Activated CD4-positive, alpha-beta T cell treated with anti-CD3 and anti-CD28 coated beads, Interleukin-2, amount 50 U/mL, for 1 hour (primary cell): ENCODE measurements around the gene PCBP3.
A peak's percentile ranks its signal among the peaks of the same experiment; 100 is the strongest.
"Not testable (repeated sequence)": the region's sequence is repeated elsewhere in the genome, so short reads cannot be mapped to it uniquely, and the experiment has no call there.

ENCODE experiments used
- DNase-seq: peaks from one replicate; pipeline ENCODE4 v3.0.0-alpha.2; 2020

PCBP3 gene

DNA sequence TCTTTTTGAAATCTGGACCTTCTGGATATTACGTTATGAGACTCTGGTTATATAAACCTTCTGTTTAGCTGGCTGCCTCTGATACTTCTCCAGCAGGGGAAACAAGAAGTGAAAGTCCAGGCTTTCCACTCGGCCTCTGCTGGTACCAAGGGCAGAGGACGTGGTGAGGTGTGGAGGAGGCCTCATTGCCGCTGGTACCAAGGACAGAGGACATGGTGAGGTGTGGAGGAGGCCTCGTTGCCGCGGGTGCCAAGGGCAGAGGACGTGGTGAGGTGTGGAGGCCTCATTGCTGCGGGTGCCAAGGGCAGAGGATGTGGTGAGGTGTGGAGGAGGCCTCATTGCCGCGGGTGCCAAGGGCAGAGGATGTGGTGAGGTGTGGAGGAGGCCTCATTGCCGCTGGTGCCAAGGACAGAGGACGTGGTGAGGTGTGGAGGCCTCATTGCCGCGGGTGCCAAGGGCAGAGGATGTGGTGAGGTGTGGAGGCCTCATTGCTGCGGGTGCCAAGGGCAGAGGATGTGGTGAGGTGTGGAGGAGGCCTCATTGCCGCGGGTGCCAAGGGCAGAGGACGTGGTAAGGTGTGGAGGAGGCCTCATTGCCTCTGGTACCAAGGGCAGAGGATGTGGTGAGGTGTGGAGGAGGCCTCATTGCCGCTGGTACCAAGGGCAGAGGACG lies 242.5 kb downstream of the PCBP3 start:
- DNase-seq, result peak; percentile 13

DNA sequence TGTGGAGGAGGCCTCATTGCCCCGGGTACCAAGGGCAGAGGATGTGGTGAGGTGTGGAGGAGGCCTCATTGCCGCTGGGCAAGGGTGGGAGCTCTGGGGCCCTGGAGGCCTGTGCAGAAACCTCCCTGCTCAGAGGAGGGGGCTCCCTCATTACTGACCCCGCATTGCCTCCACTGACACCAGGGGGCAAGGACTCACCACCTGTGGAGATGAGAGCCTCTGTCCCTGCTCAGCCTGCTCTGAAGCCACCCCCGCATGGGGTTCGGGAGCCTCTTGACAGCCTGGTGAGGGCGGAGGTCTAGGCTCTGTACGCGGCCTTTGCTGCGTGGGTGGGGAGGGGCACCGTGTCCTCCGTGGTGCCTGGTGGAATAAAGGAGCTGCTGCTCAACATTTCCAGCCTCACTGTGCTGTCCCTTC lies 243.1 kb downstream of the PCBP3 start:
- DNase-seq, result no peak

DNA sequence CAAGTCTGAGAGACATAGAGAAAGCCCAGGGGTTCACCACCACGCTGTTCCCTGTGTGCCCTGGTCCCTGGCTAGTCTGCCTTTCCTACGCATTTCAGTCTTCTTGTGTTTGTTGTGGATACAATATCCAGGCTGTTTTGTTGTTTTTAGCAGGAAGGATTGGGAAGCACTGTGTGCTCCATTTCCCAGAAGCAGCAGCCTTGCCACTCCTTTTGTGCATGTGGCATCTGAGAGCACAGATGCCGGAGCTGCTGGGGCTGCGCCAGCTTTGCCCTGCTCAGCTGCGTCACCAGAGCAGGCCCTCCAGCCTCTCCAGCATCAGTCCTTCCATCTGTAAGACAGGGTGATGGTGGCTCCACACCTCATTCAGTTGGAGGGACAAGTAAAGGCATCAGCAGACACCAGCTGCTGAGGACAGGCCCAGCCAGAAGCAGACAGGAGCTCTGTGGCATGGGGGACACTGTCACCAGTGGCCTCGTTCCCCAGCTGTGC lies 243.6 kb downstream of the PCBP3 start:
- DNase-seq, result no peak

DNA sequence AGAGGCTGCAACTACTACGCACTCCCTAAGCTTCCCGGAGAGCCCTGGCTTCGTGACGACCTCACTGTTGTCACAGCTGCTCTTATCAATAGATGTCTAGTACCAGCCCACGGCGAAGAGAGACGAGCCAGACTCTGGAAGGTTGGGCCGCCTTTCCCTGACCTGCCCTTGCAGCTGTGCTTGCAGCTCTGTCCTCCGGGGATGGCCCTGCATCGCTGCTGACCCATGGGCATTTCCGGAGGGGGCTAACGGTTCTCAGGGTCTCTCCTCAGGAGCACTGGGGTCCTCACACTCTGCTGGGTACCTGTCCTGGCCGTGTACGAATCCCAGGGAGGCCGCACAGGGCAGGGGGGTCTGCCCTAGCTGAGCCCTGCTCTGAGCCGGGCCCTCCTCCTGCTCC lies 244.3 kb downstream of the PCBP3 start:
- no peak for DNase-seq

DNA sequence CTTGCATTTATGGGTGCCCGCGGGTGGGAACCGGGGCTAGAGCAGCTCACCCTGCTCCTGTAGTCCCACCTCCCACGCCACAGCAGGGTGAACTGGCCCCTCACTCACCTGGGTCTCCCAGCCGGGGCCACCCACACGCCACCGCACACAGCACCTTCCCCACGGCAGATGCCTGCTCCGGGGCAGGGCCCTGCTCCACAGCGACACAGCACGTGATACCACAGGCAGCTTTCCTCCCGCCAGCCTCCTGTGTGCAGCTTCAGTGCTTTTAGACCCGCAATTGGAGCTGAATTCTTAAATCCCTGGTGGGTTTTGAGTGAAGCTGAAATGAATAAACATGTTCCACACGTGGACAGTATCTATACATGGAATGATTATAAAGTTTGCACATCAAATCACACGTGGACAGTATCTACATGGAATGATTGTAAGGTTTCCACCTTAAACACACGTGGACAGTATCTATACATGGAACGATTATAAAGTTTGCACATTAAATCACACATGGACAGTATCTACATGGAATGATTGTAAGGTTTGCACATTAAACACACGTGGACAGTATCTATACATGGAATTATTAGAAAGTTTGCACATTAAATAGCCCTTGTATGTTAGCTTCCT lies 245.0 kb downstream of the PCBP3 start:
- peak; percentile 7 for DNase-seq

DNA sequence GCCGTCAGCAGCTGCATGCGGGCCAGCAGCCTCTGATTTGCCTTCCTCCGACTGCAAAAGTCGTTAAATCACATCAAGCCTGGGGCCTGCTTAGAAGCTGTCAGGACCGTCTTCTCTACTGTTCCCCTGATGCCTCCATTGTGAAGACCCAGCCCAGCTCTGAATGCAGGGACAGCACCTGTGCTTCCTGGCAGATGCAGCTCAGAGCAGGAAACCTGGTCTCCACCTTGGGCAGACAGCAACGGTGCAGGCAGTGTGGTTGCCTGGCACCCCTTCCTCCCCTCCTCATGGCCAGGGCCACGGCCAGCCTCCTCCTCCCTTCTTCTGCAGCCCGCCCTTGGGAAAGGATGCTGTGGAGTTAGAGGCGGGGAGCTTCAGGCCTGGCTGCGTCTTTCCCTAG lies 245.7 kb downstream of the PCBP3 start:
- DNase-seq, result no peak

DNA sequence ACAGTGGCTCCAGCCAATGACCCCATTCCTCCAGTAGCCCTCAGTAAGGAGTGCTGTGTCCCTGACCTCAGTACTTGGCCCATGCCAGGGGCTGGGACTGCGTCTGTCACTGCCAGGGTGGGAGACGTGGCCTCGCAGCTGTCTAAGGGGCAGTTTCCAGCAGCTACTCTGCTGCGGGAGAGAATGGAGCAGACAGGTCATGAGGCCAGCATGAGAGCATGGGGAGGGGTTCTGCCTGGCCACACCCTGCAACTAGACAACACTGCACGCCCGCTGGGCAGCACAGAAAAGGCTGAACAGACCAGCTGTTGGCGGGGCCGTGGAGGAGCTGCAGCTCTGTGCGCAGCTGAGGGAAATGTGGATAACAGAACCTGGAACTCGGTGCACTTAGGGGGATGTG lies 246.4 kb downstream of the PCBP3 start:
- DNase-seq, result no peak

DNA sequence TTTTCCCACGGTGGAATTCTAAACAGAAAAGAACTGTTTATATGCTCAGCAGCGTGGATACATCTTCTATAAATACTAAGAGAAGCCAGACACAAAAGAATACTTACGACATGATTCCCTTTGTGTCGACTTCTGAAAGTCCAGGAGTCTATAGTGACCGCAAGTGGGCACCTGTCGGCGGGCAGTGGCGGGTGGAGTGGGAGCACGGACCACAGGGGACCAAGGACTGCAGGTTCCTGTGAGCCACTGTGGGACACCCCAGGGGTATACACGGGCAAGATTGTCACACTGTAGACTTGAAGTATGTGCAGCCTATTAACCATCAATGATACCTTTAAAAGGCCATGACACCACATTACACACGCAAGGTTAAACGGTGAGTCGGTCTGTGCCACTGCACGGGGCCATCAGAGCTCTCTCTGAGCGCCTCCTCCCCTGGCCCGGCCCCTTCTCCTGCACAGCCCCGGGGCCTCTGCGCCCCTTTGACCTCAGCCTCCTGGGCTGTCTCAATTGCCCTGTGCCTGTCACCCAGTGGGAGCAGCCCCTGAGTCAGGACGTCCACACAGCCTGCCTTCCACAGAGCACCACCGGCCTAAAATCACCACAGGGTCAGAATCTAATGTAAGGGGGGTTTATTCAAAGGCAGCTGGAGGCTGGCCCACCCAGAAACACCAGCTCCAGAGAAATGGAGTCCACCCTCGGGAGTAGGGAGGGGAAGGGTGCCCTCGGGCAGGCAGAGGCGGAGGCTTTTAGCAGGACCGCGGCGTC lies 248.0 kb downstream of the PCBP3 start:
- no peak for DNase-seq

DNA sequence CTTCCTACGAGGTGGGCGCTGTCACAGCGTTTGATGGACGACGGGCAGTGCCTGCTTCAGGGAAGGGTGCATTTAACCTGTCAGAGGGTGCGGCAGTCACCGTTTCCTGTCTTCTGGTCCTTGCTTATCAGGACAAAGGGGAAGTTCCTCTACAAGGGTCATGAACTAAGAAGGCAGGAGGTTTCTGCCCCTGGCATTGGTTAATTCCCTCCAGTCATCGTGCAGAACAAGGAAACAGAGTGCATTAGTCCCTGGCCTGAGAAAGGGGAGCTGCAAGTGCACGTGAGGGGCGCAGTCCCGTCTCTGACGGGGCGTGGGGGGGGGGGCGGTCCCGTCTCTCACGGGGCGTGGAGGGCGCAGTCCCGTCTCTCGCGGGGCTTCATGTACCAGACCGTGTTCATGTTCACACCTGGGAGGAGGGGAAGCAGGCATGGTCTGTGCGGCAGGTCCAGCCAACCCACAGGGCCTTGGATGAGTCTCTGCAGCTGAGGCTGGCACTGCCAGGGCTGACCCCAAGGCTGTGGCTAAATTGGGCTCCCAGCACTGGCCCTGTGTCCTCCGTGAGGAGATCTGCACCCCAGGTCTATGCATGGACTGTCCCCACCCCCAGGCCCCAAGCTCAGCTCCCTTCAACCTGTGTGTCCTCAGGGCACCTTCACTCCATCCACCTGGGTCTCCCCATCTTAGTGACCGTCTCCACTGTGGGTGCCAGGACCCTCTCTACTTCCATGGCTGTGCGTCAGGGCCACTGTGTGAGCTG lies 248.8 kb downstream of the PCBP3 start:
- DNase-seq, result no peak

DNA sequence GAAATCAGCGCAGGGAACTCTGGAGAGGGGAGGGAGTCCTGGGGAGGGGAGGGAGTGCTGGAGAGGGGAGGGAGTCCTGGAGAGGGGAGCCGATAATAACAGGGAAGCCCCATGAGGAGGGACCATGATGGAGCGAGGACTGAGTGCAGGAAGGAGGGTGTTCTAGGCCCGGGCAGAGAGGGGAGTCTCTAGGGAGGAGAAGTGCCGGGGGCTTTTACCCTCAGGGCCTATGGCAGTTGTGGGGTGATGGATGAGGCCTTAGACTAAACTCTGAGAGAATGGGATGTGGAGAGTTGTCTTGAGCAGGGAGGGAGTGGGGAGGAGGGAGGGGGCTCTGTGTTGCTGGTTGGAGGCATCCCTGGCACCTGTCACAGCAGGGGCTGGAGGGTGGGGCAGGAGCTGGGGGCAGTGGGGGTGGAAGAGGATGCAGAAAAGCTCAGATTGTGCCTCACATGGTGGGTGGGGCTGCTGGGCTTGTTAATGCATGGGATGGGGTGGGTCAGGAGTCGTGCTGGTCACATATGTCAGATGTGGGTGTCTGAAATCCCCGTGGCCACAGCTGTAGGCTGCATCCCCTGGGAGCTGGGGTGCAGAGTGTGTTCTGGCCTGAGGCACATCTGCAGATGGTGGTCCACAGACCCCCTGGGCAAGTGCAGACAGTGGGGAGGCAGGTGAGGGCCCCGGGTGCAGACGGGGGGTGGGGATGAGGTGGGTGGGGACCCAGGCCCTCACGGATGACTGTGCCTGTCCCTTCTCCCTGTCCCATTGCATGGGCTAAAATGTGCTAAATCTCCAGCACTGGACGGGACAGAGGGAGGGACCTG lies 249.6 kb downstream of the PCBP3 start:
- DNase-seq, result no peak

DNA sequence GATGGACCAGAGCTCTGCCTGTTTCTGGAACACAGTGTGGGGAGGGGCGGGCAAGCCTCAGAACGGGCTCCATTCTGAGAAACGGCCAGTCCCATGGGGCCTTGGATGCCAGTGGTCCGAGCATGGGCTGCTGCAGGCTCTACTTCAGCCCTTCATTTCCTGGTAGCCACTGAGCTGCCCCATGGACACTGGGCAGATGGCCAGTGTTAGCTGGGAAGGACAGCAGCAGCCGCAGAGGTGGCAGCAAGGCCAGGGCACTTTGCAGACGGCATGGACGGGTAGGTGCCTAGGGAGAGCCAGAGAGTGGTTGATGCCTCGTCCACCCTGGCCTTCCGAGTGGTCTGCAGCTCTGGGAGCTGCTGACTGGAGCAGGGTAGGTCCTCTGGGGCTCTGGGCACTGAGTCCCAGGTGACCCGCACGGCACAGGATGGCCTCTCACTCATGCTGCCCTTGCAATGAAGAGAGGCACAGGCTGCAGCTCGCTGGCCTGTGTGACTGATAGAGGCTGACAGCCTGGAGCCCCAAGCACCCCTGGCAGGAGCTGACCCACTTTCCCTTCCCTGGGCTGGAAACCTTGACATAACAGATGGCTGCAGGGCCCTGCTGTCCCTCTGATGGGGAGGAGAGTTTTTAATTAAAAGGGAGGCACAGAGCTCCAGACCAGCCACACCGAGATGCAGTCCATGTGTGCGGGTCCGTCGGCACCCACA lies 250.4 kb downstream of the PCBP3 start:
- DNase-seq, result no peak

DNA sequence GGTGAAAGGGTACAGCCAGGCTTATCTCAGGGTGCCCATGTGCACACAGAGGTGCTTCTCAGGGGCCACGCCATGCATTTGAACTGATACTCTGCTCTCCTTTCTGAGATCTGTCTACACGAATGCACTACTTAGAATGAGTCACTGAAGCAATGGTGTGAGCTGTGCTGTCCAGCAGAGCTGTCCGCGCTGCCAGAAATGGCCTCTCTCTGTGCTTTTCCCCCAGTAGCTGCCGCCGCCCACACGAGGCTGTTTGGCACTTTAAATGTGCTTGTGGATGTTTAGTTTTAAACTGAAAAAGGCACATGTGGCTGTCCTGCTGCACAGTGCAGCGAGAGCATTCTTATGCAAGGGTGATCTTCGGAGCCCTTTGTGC lies 250.9 kb downstream of the PCBP3 start:
- DNase-seq, result no peak

DNA sequence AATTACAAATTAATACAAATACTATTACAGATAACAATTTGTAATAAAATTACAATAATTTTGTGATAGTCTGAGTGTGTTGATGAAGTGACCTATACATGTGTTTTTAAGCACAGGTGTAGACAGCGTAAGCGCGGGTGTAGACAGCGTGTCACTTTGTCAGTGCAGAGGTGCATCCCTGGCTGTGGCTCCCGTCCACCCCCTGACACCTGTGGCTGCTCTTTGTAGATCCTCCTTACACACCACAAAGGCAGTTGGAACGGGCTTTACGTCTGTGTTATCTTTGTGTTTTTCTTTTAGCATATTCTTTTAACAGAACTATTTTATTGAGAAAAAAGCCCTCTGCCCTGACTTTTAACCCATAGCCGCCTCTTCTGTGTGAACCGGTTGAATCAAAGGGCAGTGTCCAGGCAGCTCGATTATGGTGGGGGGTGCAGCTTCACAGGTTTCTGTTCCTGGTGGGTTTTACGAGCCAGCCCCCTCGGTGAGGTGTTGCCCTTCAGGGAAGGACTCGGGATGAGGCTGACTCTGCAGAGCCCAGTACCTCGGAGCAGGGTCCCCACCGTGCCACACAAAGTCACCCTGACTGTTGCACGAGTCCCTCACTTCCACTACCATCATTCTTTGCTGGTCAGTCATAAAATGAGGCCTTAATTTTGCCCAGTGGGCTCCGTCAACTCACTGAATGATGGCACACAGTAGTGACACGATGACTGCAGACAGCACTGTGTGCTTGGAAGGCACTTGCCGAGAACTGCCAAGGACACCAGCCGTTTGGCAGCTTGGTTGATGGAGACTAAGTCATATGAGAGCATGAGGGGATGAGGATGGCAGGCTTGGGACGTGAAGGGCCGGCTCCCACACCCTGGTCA lies 251.6 kb downstream of the PCBP3 start:
- no peak for DNase-seq

DNA sequence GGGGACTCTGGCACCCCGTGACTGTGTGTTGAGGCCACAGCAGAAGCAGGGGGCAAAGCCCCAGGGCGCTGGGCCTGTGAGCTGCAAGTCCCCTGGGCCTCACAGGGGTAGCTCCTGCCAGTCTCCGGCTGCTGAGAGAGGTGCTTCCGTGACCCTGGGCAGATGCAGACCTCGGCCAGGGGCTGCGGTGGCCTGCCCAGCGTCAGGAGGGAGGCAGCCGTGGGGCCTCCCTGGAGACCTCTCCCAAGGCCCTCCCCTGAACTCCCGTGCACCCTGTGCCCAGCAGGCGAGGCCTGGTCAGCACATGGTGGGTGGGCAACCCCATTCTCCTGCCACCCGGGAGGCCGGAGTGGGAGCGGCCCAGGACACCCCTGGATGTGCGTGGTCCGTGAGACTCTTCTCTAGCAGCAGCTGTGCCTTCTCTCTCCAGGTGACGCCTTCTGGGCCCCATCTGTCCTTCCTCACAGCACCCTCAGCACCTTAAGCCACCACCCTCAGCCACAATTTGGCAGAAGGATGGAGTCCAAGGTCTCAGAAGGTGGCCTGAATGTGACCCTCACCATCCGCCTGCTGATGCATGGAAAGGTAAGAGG lies 252.3 kb downstream of the PCBP3 start:
- DNase-seq, result no peak

DNA sequence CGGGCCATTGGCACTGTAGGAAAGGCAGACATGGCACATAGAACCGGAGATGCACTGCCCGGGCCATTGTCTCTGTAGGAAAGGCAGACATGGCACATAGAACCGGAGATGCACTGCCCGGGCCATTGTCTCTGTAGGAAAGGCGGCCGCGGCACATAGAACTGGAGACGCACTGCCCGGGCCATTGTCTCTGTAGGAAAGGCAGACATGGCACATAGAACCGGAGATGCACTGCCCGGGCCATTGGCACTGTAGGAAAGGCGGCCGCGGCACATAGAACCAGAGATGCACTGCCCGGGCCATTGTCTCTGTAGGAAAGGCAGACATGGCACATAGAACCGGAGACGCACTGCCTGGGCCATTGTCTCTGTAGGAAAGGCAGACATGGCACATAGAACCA lies 252.9 kb downstream of the PCBP3 start:
- not testable (repeated sequence) for DNase-seq

DNA sequence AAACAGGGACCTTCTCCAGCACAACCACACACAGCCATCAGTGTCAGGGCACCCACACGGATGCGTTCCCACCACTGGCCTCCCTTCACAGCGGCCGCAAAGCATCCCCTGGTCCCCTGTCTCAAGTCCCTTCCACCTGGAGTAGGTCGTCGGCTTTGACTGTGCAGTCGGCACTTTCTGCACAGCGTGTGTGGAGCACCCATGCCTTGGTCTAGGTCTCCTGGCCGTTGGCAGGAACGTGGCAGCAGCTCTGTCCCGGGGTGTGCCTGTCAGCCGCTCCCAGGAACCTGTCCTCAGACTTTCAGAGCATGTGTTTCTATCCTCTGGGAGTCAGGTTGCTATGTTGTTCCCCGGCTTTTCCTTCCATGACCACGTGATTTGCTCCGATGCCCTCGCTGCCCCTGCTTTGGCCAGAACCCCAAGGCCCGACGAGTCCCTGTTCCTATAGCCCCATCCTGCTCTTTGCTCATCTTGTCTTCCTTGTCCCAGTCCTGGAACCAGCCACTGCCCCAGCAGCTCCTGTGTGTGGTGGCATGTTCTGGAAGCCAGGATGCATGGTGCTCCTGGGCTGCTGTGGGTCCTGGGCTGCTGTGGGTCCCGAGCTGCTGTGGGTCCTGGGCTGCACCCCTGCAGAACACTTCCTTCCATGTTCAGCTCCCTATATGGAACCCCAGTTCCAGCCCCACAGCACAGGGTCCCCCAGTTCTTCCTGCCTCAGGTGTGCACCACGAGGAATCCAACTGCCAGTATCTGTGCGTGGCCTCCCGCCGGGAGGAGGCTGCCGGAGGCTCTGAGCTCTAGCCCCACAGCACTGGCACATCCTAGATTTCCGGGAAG lies 253.9 kb downstream of the PCBP3 start:
- DNase-seq, result no peak

DNA sequence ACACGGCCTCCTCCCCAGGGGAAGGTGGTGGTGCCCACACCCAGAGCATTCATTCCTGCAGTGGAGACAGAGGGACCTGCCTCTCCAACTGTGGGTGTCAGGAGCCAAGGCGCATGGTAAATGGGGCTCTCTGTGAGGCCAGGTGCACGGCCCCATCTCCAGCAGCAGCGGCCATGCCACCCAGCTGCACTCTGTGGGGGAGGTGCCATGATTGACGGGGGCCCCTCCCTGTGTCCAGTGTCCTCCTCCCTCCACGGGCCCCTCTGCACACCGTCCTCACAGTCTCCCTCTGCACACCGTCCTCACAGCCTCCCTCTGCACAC lies 254.5 kb downstream of the PCBP3 start:
- no peak for DNase-seq

DNA sequence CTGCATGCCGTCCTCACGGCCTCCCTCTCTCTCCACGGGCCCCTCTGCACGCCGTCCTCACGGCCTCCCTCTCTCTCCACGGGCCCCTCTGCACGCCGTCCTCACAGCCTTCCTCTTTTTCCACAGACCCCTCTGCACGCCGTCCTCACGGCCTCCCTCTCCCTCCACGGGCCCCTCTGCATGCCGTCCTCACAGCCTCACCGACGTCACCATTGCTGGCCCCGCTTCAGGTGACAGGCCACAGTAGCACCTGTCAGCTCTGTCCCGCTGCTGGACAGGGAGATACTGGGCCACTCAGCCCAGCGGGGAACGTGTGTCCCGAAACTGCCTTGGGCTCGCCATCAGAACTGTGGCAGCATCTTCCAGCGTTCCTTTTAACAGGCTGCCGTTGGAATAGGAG lies 255.3 kb downstream of the PCBP3 start:
- no peak for DNase-seq

DNA sequence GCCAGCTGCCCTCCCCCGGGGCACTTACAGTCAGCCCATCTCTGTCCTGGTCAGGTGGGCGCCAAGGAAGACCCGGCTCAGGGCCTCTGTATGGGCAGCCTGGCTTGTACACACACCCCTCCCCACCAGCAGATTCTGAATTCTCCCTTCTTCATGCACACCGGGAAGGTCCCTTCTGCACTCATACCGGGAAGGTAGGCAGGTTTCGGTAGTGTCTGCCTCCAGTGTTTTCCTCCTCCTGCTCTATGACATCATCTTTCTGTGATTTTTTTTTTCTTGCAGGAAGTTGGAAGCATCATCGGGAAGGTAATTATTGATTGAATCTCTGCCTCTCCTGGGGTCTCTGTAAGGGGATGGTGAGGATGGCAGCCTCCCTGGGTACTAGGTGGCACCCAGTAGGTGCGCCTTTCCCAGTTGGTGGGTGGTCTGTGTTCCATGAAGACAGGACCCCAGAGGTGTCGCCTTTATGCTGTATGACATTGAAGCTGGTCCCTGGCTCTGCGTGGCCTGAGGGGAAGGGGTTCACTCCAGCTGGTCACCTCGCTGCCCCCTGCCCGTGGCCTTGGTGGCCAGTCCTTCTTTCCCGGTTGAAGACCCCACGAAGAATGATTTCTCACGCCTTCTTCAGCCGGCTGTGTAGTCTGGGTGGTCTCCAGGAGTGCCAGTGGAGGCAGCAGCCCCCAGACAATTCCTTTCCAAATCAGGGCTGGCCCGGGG lies 255.9 kb downstream of the PCBP3 start:
- DNase-seq, result no peak
